Measurements from ENCODE around the gene MYO5B.

GRCh38 chr18:50143886-50144285, 51.1 kb downstream of the MYO5B start:
- TF ChIP-seq CTCF (IDR thresholded peaks at IDR 0.05) (no peak), POLR2A (IDR thresholded peaks at IDR 0.05) (no peak)

Measured in lower leg skin (tissue), 3 donors.